IMR-90 (cell line): ENCODE results near the gene EPB41L4A.

Experiments used
- BHLHE40 ChIP-seq: fragments of 150-350 bp; IDR thresholded peaks from 2 replicates; pipeline ENCODE4 v1.6.1; 2016; ENCODE audit warnings: mild to moderate bottlenecking, low read depth, low read length
- CEBPB ChIP-seq: IDR thresholded peaks from 2 replicates; pipeline ENCODE4 v1.6.1; 2012; ENCODE audit warnings: low read depth, low read length, improper control_type of control experiment
- CHD1 ChIP-seq: IDR thresholded peaks from 2 replicates; pipeline ENCODE4 v1.6.1; 2012; ENCODE audit warnings: low read depth, low read length, improper control_type of control experiment
- MAFK ChIP-seq: IDR thresholded peaks from 2 replicates; pipeline ENCODE4 v1.6.1; 2012; ENCODE audit warnings: low read depth, low read length, improper control_type of control experiment
- MXI1 ChIP-seq: IDR thresholded peaks from 2 replicates; pipeline ENCODE4 v1.6.1; 2012; ENCODE audit warnings: low read depth, mild to moderate bottlenecking, low read length, moderate library complexity, borderline replicate concordance
- NFE2L2 ChIP-seq: fragments of 150-350 bp; IDR thresholded peaks from 2 replicates; pipeline ENCODE4 v1.6.1; 2016; ENCODE audit warnings: low read depth, mild to moderate bottlenecking, low read length
- POLR2A ChIP-seq: IDR thresholded peaks from 2 replicates; pipeline ENCODE4 v1.6.1; 2012; ENCODE audit warnings: mild to moderate bottlenecking, low read depth, low read length
- RAD21 ChIP-seq: IDR thresholded peaks from 2 replicates; pipeline ENCODE4 v1.6.1; 2012; ENCODE audit warnings: low read length, improper control_type of control experiment
- RCOR1 ChIP-seq: IDR thresholded peaks from 2 replicates; pipeline ENCODE4 v1.6.1; 2012; ENCODE audit warnings: mild to moderate bottlenecking, low read length, improper control_type of control experiment; ENCODE audit not compliant: insufficient replicate concordance
- SMC3 ChIP-seq: fragments of 150-350 bp; IDR thresholded peaks from 2 replicates; pipeline ENCODE4 v1.6.1; 2016; ENCODE audit warnings: low read depth, mild to moderate bottlenecking, antibody characterized with exemption, low read length, moderate library complexity
- TF ChIP-seq, protein P1 (sequence below): conservative IDR thresholded peaks from 2 replicates; pipeline ENCODE4 v1.5.1; 2012; ENCODE audit warnings: mild to moderate bottlenecking, low read depth, low read length, improper control_type of control experiment
- TF ChIP-seq, protein P2 (sequence below): fragments of 150-350 bp; IDR thresholded peaks from 2 replicates; pipeline ENCODE4 v1.6.1; 2017; ENCODE audit warnings: mild to moderate bottlenecking, antibody characterized with exemption, low read length, low read depth

DNA sequence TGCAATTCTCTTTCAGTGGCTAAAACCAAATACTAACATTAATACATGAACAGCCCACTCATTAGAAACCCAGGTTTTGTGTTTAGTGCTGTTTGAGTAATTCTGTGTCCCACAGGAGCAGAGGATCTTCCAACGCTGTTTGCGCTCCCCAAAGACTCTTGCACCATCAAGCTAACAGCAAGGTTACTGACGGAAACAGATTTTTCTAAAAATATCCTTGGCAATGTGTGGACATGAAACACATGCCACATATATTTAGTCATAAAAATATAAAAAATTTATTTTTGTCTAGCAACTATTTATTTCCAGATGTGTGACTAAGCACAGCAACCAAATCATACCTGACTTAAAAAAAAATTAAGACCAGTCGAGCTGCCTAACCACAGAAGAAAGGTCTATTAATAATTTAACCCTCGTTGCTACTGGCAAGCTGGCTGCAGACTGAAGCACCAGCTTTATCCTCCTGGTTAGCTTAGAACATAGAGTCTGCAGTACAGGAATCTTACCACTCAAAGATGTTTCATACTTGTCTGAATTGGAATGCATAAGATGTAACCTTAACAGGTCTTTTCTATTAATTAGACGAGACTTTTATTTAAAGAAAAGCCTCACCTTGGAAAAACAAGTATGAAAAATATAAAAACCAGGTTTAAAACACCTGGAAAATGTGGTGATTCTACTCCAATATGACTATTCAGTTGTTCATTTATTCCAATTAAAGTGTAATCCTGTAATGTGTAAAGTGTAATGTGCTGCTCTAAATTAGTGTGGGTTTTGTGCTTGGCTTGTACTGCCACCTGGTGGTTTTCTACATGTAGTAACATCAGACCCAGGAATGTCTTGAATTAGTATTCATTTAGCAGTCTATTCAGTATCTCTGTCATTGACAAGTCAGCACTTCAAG is 272.5 kb downstream of the EPB41L4A start:
- TF ChIP-seq MXI1: no peak
- no peak for TF ChIP-seq CHD1
- TF ChIP-seq, protein P1, sequence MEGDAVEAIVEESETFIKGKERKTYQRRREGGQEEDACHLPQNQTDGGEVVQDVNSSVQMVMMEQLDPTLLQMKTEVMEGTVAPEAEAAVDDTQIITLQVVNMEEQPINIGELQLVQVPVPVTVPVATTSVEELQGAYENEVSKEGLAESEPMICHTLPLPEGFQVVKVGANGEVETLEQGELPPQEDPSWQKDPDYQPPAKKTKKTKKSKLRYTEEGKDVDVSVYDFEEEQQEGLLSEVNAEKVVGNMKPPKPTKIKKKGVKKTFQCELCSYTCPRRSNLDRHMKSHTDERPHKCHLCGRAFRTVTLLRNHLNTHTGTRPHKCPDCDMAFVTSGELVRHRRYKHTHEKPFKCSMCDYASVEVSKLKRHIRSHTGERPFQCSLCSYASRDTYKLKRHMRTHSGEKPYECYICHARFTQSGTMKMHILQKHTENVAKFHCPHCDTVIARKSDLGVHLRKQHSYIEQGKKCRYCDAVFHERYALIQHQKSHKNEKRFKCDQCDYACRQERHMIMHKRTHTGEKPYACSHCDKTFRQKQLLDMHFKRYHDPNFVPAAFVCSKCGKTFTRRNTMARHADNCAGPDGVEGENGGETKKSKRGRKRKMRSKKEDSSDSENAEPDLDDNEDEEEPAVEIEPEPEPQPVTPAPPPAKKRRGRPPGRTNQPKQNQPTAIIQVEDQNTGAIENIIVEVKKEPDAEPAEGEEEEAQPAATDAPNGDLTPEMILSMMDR: peak; percentile 87
- TF ChIP-seq CEBPB: peak; percentile 96
- TF ChIP-seq BHLHE40: no peak
- no peak for TF ChIP-seq POLR2A
- TF ChIP-seq NFE2L2: no peak
- peak; percentile 96 for TF ChIP-seq RAD21
- TF ChIP-seq SMC3: peak; percentile 96
- TF ChIP-seq, protein P2, sequence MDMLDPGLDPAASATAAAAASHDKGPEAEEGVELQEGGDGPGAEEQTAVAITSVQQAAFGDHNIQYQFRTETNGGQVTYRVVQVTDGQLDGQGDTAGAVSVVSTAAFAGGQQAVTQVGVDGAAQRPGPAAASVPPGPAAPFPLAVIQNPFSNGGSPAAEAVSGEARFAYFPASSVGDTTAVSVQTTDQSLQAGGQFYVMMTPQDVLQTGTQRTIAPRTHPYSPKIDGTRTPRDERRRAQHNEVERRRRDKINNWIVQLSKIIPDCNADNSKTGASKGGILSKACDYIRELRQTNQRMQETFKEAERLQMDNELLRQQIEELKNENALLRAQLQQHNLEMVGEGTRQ: no peak
- TF ChIP-seq MAFK: no peak
- TF ChIP-seq RCOR1: no peak
